Immature natural killer cell (primary cell): Measurements from ENCODE around the gene STK4. TPM values are rescaled to one million over a fixed set of nuclear protein-coding genes. Genes with fewer than 3 reads are reported as not detected.

ENCODE experiments used
- DNase-seq, 3 donors: peaks; one replicate each; pipeline ENCODE4 v3.0.0; 2022; ENCODE audit warnings: mixed read lengths in 1 of 3
- H3K27ac Mint-ChIP-seq, 6 donors: one replicate each; pipeline ENCODE4 v1.8.0; 2020; ENCODE audit warnings: mixed read lengths in 6 of 6, mild to moderate bottlenecking in 5 of 6, inconsistent platforms in 4 of 6, moderate library complexity in 3 of 6
- H3K27me3 Mint-ChIP-seq, 3 donors: one replicate each; pipeline ENCODE4 v1.8.0; 2020 to 2021; ENCODE audit warnings: low read depth in 3 of 3, mild to moderate bottlenecking in 3 of 3, mixed read lengths in 3 of 3, moderate library complexity in 3 of 3, inconsistent platforms in 1 of 3
- H3K36me3 Mint-ChIP-seq, 3 donors: one replicate each; pipeline ENCODE4 v1.8.0; 2020; ENCODE audit warnings: mixed read lengths in 3 of 3, inconsistent platforms in 2 of 3, mild to moderate bottlenecking in 2 of 3
- H3K4me1 Mint-ChIP-seq, 2 donors: one replicate each; pipeline ENCODE4 v1.8.0; 2020; ENCODE audit warnings: inconsistent platforms in 2 of 2, mild to moderate bottlenecking in 2 of 2, mixed read lengths in 2 of 2, moderate library complexity in 1 of 2
- H3K4me3 Mint-ChIP-seq, 5 donors: one replicate each; pipeline ENCODE4 v1.8.0; 2020; ENCODE audit warnings: mild to moderate bottlenecking in 5 of 5, mixed read lengths in 5 of 5, inconsistent platforms in 3 of 5, moderate library complexity in 3 of 5
- H3K9me3 Mint-ChIP-seq, 6 donors: one replicate each; pipeline ENCODE4 v1.8.0; 2020; ENCODE audit warnings: mild to moderate bottlenecking in 6 of 6, mixed read lengths in 6 of 6, inconsistent platforms in 4 of 6, moderate library complexity in 3 of 6
- polyA plus RNA-seq, 3 donors: library from polyadenylated mRNA; unstranded; fragments of 300-500 nt; fragmentation: Illumina TruSeq; gene quantifications; one replicate each; pipeline ENCODE4 v1.2.3, GENCODE V29; 2021

STK4 gene
- polyA plus RNA-seq, 3 donors from 2014 or later: 122 to 256 (median 133) TPM

DNA sequence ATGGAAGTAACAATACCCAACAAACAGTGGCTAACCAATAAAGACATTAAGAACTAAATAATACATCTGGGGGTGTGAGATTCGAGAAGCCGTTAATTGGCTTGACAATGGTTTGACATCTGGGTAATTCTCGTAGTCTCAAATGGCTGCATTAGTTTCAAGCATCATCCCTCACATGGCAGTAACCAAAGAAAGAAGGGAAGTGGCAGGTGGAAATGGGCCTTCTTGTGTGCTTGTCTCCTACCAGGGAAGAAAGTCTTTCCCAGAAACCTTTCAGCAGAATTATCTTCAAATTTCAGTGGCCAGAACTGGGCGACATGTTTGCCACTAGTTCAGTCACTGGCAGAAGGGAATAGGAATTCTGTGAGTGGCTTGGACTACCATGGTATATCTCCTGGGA lies 10.4 kb downstream of the STK4 start:
- peaks cover 2 to 8% (median 5%) of the 10 kb centered on the region in 3 donors for H3K27me3 Mint-ChIP-seq
- H3K9me3 Mint-ChIP-seq: no peaks in the 10 kb centered on the region
- no peak overlapping the region for H3K4me3 Mint-ChIP-seq
- no peak for DNase-seq
- peaks cover 31 to 63% (median 46%) of the 10 kb centered on the region in 3 donors for H3K36me3 Mint-ChIP-seq
- peaks cover 70 to 98% of the 10 kb centered on the region in 2 donors for H3K4me1 Mint-ChIP-seq
- H3K27ac Mint-ChIP-seq: peak overlapping the region; percentile 96 to 99 (median 97)

- Mint-ChIP-seq H3K27me3 (peaks cover 2 to 8% (median 5%) of the 10 kb centered on the region in 3 donors), H3K4me3 (peak overlapping the region; percentile 68 to 88 (median 81)), H3K27ac (peak overlapping the region; percentile 96 to 99 (median 97)), H3K36me3 (peaks cover 29 to 65% (median 49%) of the 10 kb centered on the region in 3 donors), H3K4me1 (peaks cover 67 to 93% of the 10 kb centered on the region in 2 donors), H3K9me3 (no peaks in the 10 kb centered on the region)
- DNase-seq: peak; percentile 83 to 85 (median 84)
These were observed 12.8 kb downstream of the STK4 start for GRCh38 chr20:44979090-44979621.

DNA sequence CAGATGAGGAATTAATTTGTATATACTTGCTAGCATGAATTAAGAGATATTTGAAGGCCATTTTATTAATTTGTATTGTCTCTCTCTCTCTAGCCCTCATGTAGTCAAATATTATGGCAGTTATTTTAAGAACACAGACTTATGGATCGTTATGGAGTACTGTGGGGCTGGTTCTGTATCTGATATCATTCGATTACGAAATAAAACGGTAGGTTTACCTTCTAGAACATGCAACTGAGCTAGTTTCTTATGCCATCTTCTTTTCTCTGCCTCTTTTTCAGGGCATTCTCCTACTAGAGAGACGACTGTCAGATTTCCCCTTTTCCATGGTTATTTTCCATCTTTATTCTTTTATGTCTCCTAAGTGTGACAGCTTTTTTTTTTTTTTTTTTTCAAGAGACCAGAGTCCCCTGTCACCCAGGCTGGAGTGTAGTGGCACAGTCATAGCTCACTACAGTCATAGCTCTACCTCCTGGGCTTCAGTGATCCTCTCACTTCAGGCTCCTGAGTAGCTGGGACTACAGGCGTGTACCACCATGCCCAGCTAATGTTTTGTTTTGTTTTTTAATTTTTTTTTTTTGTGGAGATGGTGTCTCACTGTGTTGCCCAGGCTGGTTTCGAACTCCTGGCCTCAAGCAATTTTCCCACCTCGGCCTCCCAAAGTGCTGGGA lies 15.6 kb downstream of the STK4 start:
- DNase-seq: no peak
- no peak overlapping the region for H3K4me3 Mint-ChIP-seq
- H3K4me1 Mint-ChIP-seq: peaks cover 71 to 90% of the 10 kb centered on the region in 2 donors
- H3K36me3 Mint-ChIP-seq: peaks cover 16 to 42% (median 34%) of the 10 kb centered on the region in 3 donors
- peaks cover 2 to 8% (median 5%) of the 10 kb centered on the region in 3 donors for H3K27me3 Mint-ChIP-seq
- peak overlapping the region; percentile 72 to 99 (median 96) for H3K27ac Mint-ChIP-seq
- no peaks in the 10 kb centered on the region for H3K9me3 Mint-ChIP-seq

DNA sequence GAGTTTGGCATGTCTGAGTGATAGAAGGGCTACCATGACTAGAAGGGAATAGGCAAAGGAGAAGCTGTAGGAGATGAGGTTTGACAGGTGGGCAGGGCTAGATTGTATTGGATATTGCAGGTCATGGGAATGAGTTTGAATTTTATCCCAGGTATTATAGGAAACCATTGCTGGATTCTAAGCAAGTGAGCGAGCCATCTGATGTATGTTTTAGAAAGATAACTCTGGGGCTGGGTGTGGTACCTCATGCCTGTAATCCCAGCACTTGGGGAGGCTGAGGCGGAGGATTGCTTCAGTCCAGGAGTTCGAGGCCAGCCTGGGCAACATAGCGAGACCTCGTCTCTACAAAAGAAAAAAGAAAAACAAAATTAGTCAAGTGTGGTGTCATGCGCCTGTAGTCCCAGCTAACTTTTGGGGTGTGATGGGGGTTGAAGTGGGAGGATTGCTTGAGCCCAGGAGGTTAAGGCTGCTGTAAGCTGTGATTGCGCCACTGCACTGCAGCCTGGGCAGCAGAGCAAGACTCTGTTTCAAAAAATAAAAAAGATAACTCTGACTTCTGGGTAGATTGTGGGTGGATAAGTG lies 16.9 kb downstream of the STK4 start:
- DNase-seq: no peak
- H3K36me3 Mint-ChIP-seq: peaks cover 16 to 41% (median 33%) of the 10 kb centered on the region in 3 donors
- peaks cover 60 to 88% of the 10 kb centered on the region in 2 donors for H3K4me1 Mint-ChIP-seq
- peak overlapping the region; percentile 72 to 99 (median 82) for H3K27ac Mint-ChIP-seq
- no peaks in the 10 kb centered on the region for H3K9me3 Mint-ChIP-seq
- H3K27me3 Mint-ChIP-seq: peaks cover 2 to 8% (median 5%) of the 10 kb centered on the region in 3 donors
- H3K4me3 Mint-ChIP-seq: peak overlapping the region in 3 of 5 donors; percentile 20 to 48 (median 31)

GRCh38 chr20:44988631-44989171 lies 22.4 kb downstream of the STK4 start:
- Mint-ChIP-seq H3K4me1 (peaks cover 68 to 91% of the 10 kb centered on the region in 2 donors), H3K27me3 (no peaks in the 10 kb centered on the region), H3K27ac (peak overlapping the region; percentile 22 to 95 (median 84)), H3K4me3 (peak overlapping the region in 1 of 5 donors; percentile 53), H3K9me3 (no peaks in the 10 kb centered on the region), H3K36me3 (peaks cover 3 to 22% (median 21%) of the 10 kb centered on the region in 3 donors)
- no peak for DNase-seq

GRCh38 chr20:44990425-44990824 lies 24.1 kb downstream of the STK4 start:
- Mint-ChIP-seq H3K27me3 (no peaks in the 10 kb centered on the region), H3K4me1 (peaks cover 72 to 96% of the 10 kb centered on the region in 2 donors), H3K4me3 (peak overlapping the region; percentile 81 to 87 (median 83)), H3K27ac (peak overlapping the region; percentile 87 to 96 (median 94)), H3K9me3 (no peaks in the 10 kb centered on the region), H3K36me3 (peaks cover 3 to 26% (median 22%) of the 10 kb centered on the region in 3 donors)
- DNase-seq: peak in 1 of 3 donors; percentile 30

GRCh38 chr20:44990957-44991356 lies 24.6 kb downstream of the STK4 start:
- Mint-ChIP-seq H3K4me3 (peak overlapping the region; percentile 81 to 87 (median 83)), H3K9me3 (no peaks in the 10 kb centered on the region), H3K4me1 (peaks cover 72 to 96% of the 10 kb centered on the region in 2 donors), H3K27me3 (no peaks in the 10 kb centered on the region), H3K27ac (peak overlapping the region; percentile 87 to 96 (median 94)), H3K36me3 (peaks cover 3 to 25% (median 17%) of the 10 kb centered on the region in 3 donors)
- no peak for DNase-seq

DNA sequence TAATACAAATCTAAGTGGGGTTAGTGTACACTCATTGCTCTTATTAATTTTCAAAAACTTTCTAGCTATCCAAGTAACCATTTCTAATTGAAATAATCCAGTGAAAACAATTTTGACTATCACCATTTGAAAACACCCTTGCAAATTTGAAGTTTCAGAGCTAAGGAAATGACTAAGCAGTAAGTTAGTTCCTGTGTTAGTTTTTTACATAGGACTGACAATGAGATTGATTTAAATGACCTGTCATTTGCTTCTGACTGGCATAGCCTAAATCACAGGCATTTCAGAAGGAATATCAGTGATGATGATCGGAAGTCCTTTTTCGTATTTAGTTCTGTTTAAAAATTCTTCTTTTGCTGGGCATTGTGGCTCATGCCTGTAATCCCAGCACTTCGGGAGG lies 27.0 kb downstream of the STK4 start:
- H3K27me3 Mint-ChIP-seq: no peaks in the 10 kb centered on the region
- H3K4me1 Mint-ChIP-seq: peaks cover 69 to 98% of the 10 kb centered on the region in 2 donors
- H3K9me3 Mint-ChIP-seq: no peaks in the 10 kb centered on the region
- DNase-seq: peak in 2 of 3 donors; percentile 27 to 34
- H3K36me3 Mint-ChIP-seq: peaks cover 7 to 46% (median 28%) of the 10 kb centered on the region in 3 donors
- peak overlapping the region; percentile 66 to 83 (median 79) for H3K4me3 Mint-ChIP-seq
- H3K27ac Mint-ChIP-seq: peak overlapping the region; percentile 71 to 89 (median 84)

GRCh38 chr20:44997171-44997570 lies 30.9 kb downstream of the STK4 start:
- Mint-ChIP-seq H3K36me3 (peaks cover 16 to 64% (median 42%) of the 10 kb centered on the region in 3 donors), H3K9me3 (no peaks in the 10 kb centered on the region), H3K27ac (peak overlapping the region; percentile 16 to 68 (median 42)), H3K4me3 (no peak overlapping the region), H3K4me1 (peaks cover 36 to 90% of the 10 kb centered on the region in 2 donors), H3K27me3 (no peaks in the 10 kb centered on the region)
- DNase-seq: no peak

- H3K4me1 Mint-ChIP-seq: peaks cover 33 to 89% of the 10 kb centered on the region in 2 donors
- peaks cover 16 to 67% (median 44%) of the 10 kb centered on the region in 3 donors for H3K36me3 Mint-ChIP-seq
- peak overlapping the region in 3 of 6 donors; percentile 38 to 68 (median 67) for H3K27ac Mint-ChIP-seq
- no peak for DNase-seq
- no peaks in the 10 kb centered on the region for H3K27me3 Mint-ChIP-seq
- no peak overlapping the region for H3K4me3 Mint-ChIP-seq
- no peaks in the 10 kb centered on the region for H3K9me3 Mint-ChIP-seq
These were observed 31.4 kb downstream of the STK4 start for GRCh38 chr20:44997668-44998067.

GRCh38 chr20:45008521-45009049 lies 42.3 kb downstream of the STK4 start:
- Mint-ChIP-seq H3K9me3 (no peaks in the 10 kb centered on the region), H3K27me3 (no peaks in the 10 kb centered on the region), H3K36me3 (peaks cover 8 to 24% (median 24%) of the 10 kb centered on the region in 3 donors), H3K27ac (peak overlapping the region; percentile 29 to 69 (median 46)), H3K4me3 (no peak overlapping the region), H3K4me1 (peaks cover 37 to 67% of the 10 kb centered on the region in 2 donors)
- DNase-seq: no peak

DNA sequence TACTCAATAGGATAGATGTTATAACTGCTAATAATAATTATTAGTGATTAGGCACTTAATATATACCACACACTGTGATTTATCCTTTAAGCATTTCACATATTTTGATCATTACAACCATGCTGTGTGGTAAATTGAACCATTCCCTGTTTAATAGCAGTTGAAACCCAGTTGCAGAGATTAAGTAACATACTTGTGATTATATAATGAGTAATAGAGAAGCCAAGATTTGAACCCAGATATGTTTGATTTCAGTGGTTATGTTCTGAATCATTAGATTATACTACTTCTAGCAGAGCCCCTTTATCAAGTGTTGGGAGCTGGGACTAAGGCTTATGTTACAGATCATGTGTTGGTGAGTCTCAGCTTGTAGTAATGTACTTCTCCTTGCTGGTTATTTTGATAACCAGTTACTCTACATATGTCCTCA lies 44.1 kb downstream of the STK4 start:
- Mint-ChIP-seq H3K4me1 (peaks cover 48 to 74% of the 10 kb centered on the region in 2 donors), H3K4me3 (no peak overlapping the region), H3K9me3 (no peaks in the 10 kb centered on the region), H3K27ac (peak overlapping the region in 5 of 6 donors; percentile 9 to 84 (median 77)), H3K27me3 (no peaks in the 10 kb centered on the region), H3K36me3 (peaks cover 4 to 20% (median 20%) of the 10 kb centered on the region in 3 donors)
- no peak for DNase-seq

DNA sequence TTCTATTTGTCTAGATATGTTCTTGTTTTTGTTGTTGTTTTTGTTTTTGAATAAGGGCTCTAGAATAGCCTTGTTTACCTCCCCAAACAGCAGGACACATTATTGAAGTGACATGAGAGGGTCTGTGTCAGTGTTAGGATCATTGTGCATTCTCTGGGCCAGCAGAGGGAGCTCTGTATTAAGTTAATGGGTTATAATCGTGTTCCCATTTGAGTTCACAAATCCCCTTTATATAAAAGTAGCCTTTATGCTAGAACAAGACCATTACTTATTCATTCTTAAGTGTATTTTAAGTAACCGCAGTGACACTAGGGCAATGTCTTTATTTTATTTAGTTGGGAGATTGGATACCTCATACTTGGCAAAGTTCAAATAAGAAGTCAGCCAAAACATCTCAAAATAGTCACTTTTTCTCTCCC lies 44.8 kb downstream of the STK4 start:
- peak overlapping the region; percentile 9 to 84 (median 75) for H3K27ac Mint-ChIP-seq
- DNase-seq: peak; percentile 20 to 35 (median 28)
- H3K36me3 Mint-ChIP-seq: peaks cover 4 to 19% (median 14%) of the 10 kb centered on the region in 3 donors
- H3K27me3 Mint-ChIP-seq: no peaks in the 10 kb centered on the region
- peaks cover 55 to 75% of the 10 kb centered on the region in 2 donors for H3K4me1 Mint-ChIP-seq
- H3K4me3 Mint-ChIP-seq: no peak overlapping the region
- no peaks in the 10 kb centered on the region for H3K9me3 Mint-ChIP-seq
